H1 (cell line): ENCODE measurements around the gene CHD2. TPM values are rescaled to one million over a fixed set of nuclear protein-coding genes. Genes with fewer than 3 reads are reported as not detected.

Source experiments
- ATF2 ChIP-seq: IDR thresholded peaks from 2 replicates; pipeline ENCODE4 v1.6.1; 2012; ENCODE audit warnings: low read length, inconsistent platforms
- BACH1 ChIP-seq: IDR thresholded peaks from 2 replicates; pipeline ENCODE4 v1.6.1; 2012; ENCODE audit warnings: low read length, improper control_type of control experiment
- BRCA1 ChIP-seq: IDR thresholded peaks from 2 replicates; pipeline ENCODE4 v1.6.1; 2012; ENCODE audit warnings: low read depth, low read length, improper control_type of control experiment
- CBX5 ChIP-seq: fragments of 300-800, 300-1000 bp; sonication (generic); IDR thresholded peaks from 2 replicates; pipeline ENCODE4 v1.7.1; 2016; ENCODE audit warnings: antibody characterized with exemption, low read length, low read depth
- CHD2 ChIP-seq: IDR thresholded peaks from 2 replicates; pipeline ENCODE4 v1.6.1; 2012; ENCODE audit warnings: low read length, improper control_type of control experiment
- CTCF ChIP-seq, 3 experiments: IDR thresholded peaks; 1 replicate in 2 of 3; 2 replicates in 1 of 3; pipeline versions ENCODE4 v1.5.1 to v1.6.1; 2011; ENCODE audit warnings: low read length in 3 of 3, mild to moderate bottlenecking in 3 of 3, inconsistent platforms in 2 of 3, low read depth in 1 of 3, moderate library complexity in 1 of 3; ENCODE audit not compliant: insufficient read depth in 1 of 3; ENCODE audit errors: control extremely low read depth in 1 of 3
- EGR1 ChIP-seq: IDR thresholded peaks from 2 replicates; pipeline ENCODE4 v1.6.1; 2011; ENCODE audit warnings: low read depth, low read length, borderline replicate concordance
- FOSL1 ChIP-seq: IDR thresholded peaks from 2 replicates; pipeline ENCODE4 v1.6.1; 2011; ENCODE audit warnings: mild to moderate bottlenecking, low read depth, low read length, moderate library complexity; ENCODE audit not compliant: insufficient read depth
- GTF2F1 ChIP-seq: IDR thresholded peaks from 2 replicates; pipeline ENCODE4 v1.6.1; 2012; ENCODE audit warnings: low read depth, low read length, improper control_type of control experiment, borderline replicate concordance
- HDAC6 ChIP-seq: IDR thresholded peaks from one replicate; pipeline ENCODE4 v1.7.1; 2012; ENCODE audit warnings: low read depth, mild to moderate bottlenecking, inconsistent platforms, low read length, moderate library complexity
- JUN ChIP-seq: IDR thresholded peaks from 2 replicates; pipeline ENCODE4 v1.6.1; 2011; ENCODE audit warnings: low read depth, mild to moderate bottlenecking, improper control_type of control experiment, low read length
- NRF1 ChIP-seq: IDR thresholded peaks from 2 replicates; pipeline ENCODE4 v1.6.1; 2011; ENCODE audit warnings: mild to moderate bottlenecking, low read depth, low read length, improper control_type of control experiment
- RNF2 ChIP-seq: fragments of 200-900, 300-1000 bp; sonication (generic); IDR thresholded peaks from 2 replicates; pipeline ENCODE4 v1.7.1; 2016; ENCODE audit warnings: borderline replicate concordance, low read depth, mild to moderate bottlenecking, antibody characterized with exemption, low read length; ENCODE audit not compliant: poor library complexity, severe bottlenecking; ENCODE audit errors: missing control alignments
- SIX5 ChIP-seq: IDR thresholded peaks from 2 replicates; pipeline ENCODE4 v1.6.1; 2011; ENCODE audit warnings: mild to moderate bottlenecking, low read depth, low read length
- SP1 ChIP-seq: IDR thresholded peaks from 2 replicates; pipeline ENCODE4 v1.6.1; 2011; ENCODE audit warnings: low read depth, low read length
- SP4 ChIP-seq: IDR thresholded peaks from 2 replicates; pipeline ENCODE4 v1.6.1; 2012; ENCODE audit warnings: low read length, inconsistent platforms
- TCF12 ChIP-seq: IDR thresholded peaks from 2 replicates; pipeline ENCODE4 v1.6.1; 2011; ENCODE audit warnings: low read depth, mild to moderate bottlenecking, low read length
- USF2 ChIP-seq: IDR thresholded peaks from 2 replicates; pipeline ENCODE4 v1.6.1; 2011; ENCODE audit warnings: low read length, improper control_type of control experiment
- ZNF274 ChIP-seq: IDR thresholded peaks from 2 replicates; pipeline ENCODE4 v1.7.0; 2012; ENCODE audit warnings: low read length, borderline replicate concordance; ENCODE audit errors: extremely low read depth
- polyA plus RNA-seq, 7 experiments: library from polyadenylated mRNA; depleted of rRNA in 3 of 7; stranded (reverse) in 5 of 7; unstranded in 2 of 7; fragments of >200 nt in 5 of 7; fragments of 200-250 nt in 2 of 7; gene quantifications; 1 replicate in 5 of 7; 2 replicates in 1 of 7; 4 replicates in 1 of 7; pipeline versions ENCODE4 v1.2.1 to v1.2.3, GENCODE V29; 2011 to 2013; ENCODE audit warnings: missing spikeins in 2 of 7, mixed read lengths in 2 of 7
- total RNA-seq: library from RNA; stranded (reverse); fragmentation: NEBNext Ultra II Directional; extraction: Animal tissue kit (Norgen Biotek cat#: 25700); gene quantifications from 2 replicates; pipeline ENCODE4 v1.2.1, GENCODE V29; 2021

The CHD2 gene
- total and polyA plus RNA-seq, 2 of the 8 experiments (the other 6 are each of a cell fraction or from before 2014, with no cell fraction given) = 28.8 to 70.0 TPM

- no peak for TF ChIP-seq CTCF (IDR thresholded peaks at IDR 0.05; ENCODE audit: control extremely low read depth in 1 of 3, insufficient read depth in 1 of 3, low read depth in 1 of 3, low read length in 3 of 3)
- no peak for TF ChIP-seq BRCA1
- peak; percentile 81 for TF ChIP-seq SP1
- no peak for TF ChIP-seq JUN
- no peak for TF ChIP-seq CBX5
- peak; percentile 59 for TF ChIP-seq GTF2F1
- no peak for TF ChIP-seq USF2
- TF ChIP-seq NRF1 = no peak
- no peak for TF ChIP-seq ZNF274
- no peak for TF ChIP-seq CHD2
- no peak for TF ChIP-seq RNF2
- no peak for TF ChIP-seq SIX5
- no peak for TF ChIP-seq BACH1
- TF ChIP-seq SP4 = no peak; the same call in 1 of the 2 replicates
- TF ChIP-seq FOSL1 = no peak
- TF ChIP-seq HDAC6 = no peak
- peak; percentile 27; the same call in 1 of the 2 replicates for TF ChIP-seq EGR1
- TF ChIP-seq ATF2 = peak; percentile 20; the same call in 1 of the 2 replicates
- no peak for TF ChIP-seq TCF12
Measured at GRCh38 chr15:92899948-92900730, at the start of gene CHD2 (continued).
